H9 (cell line): ENCODE measurements around the gene KCNN3. TPM values are rescaled to one million over a fixed set of nuclear protein-coding genes. Genes with fewer than 3 reads are reported as not detected.

ENCODE experiments used
- DNase-seq: peaks from one replicate; pipeline ENCODE4 v3.0.0-alpha.2; 2017
- H2AFZ ChIP-seq: one replicate; pipeline ENCODE4 v1.6.1; 2013; ENCODE audit warnings: mild to moderate bottlenecking, low read length, control low read depth, moderate library complexity
- H2AK5ac ChIP-seq: 2 replicates; pipeline ENCODE4 v1.6.1; 2013; ENCODE audit warnings: low read length, control low read depth, mixed read lengths; ENCODE audit not compliant: insufficient read length
- H2BK120ac ChIP-seq: one replicate; pipeline ENCODE4 v1.6.1; 2013; ENCODE audit warnings: low read depth, mild to moderate bottlenecking, low read length, control low read depth, inconsistent platforms; ENCODE audit not compliant: poor library complexity, severe bottlenecking
- H2BK12ac ChIP-seq: 2 replicates; pipeline ENCODE4 v1.6.1; 2013; ENCODE audit warnings: low read length, control low read depth, mixed read lengths, low read depth; ENCODE audit not compliant: insufficient read length
- H2BK15ac ChIP-seq: 2 replicates; pipeline ENCODE4 v1.6.1; 2013; ENCODE audit warnings: low read depth, low read length, control low read depth
- H2BK20ac ChIP-seq: one replicate; pipeline ENCODE4 v1.6.1; 2013; ENCODE audit warnings: low read depth, mild to moderate bottlenecking, low read length, control low read depth, inconsistent platforms; ENCODE audit not compliant: poor library complexity, severe bottlenecking
- H2BK5ac ChIP-seq: 2 replicates; pipeline ENCODE4 v1.6.1; 2013; ENCODE audit warnings: low read length, control low read depth, mixed read lengths; ENCODE audit not compliant: insufficient read length
- H3K14ac ChIP-seq: 2 replicates; pipeline ENCODE4 v1.6.1; 2013; ENCODE audit warnings: low read length, control low read depth; ENCODE audit not compliant: insufficient read depth
- H3K18ac ChIP-seq: 2 replicates; pipeline ENCODE4 v1.6.1; 2013; ENCODE audit warnings: low read depth, mild to moderate bottlenecking, mixed read lengths, low read length, control low read depth; ENCODE audit not compliant: insufficient read length
- H3K23ac ChIP-seq: 2 replicates; pipeline ENCODE4 v1.6.1; 2013; ENCODE audit warnings: low read length, control low read depth, mixed read lengths, low read depth; ENCODE audit not compliant: insufficient read length
- H3K23me2 ChIP-seq: 2 replicates; pipeline ENCODE4 v1.6.1; 2013; ENCODE audit warnings: low read depth, mild to moderate bottlenecking, mixed read lengths, low read length, control low read depth; ENCODE audit not compliant: insufficient read length, poor library complexity, severe bottlenecking
- H3K27ac ChIP-seq: 2 replicates; pipeline ENCODE4 v1.5.1; 2013; ENCODE audit warnings: low read length, control low read depth, mixed read lengths, low read depth; ENCODE audit not compliant: insufficient read length
- H3K27me3 ChIP-seq: 2 replicates; pipeline ENCODE4 v1.6.1; 2013; ENCODE audit warnings: low read length, control low read depth, inconsistent platforms; ENCODE audit not compliant: insufficient read depth
- H3K4ac ChIP-seq: 2 replicates; pipeline ENCODE4 v1.6.1; 2013; ENCODE audit warnings: low read depth, mild to moderate bottlenecking, control low read depth, inconsistent platforms, low read length, moderate library complexity
- H3K4me1 ChIP-seq: 2 replicates; pipeline ENCODE4 v1.6.1; 2013; ENCODE audit warnings: low read length, control low read depth, inconsistent platforms; ENCODE audit not compliant: insufficient read depth
- H3K4me2 ChIP-seq: 2 replicates; pipeline ENCODE4 v1.6.1; 2013; ENCODE audit warnings: low read length, control low read depth, mixed read lengths; ENCODE audit not compliant: insufficient read length, insufficient read depth
- H3K56ac ChIP-seq: 2 replicates; pipeline ENCODE4 v1.6.1; 2013; ENCODE audit warnings: low read depth, mild to moderate bottlenecking, mixed read lengths, low read length, control low read depth; ENCODE audit not compliant: insufficient read length
- H3K79me1 ChIP-seq: 2 replicates; pipeline ENCODE4 v1.6.1; 2013; ENCODE audit warnings: low read depth, mild to moderate bottlenecking, moderate library complexity, low read length, control low read depth, inconsistent platforms; ENCODE audit not compliant: insufficient read depth, poor library complexity, severe bottlenecking
- H3K79me2 ChIP-seq: 2 replicates; pipeline ENCODE4 v1.6.1; 2013; ENCODE audit warnings: low read length, control low read depth, inconsistent platforms; ENCODE audit not compliant: insufficient read depth
- H3K9ac ChIP-seq: 2 replicates; pipeline ENCODE4 v1.6.1; 2013; ENCODE audit warnings: low read length, control low read depth, mixed read lengths; ENCODE audit not compliant: insufficient read length; ENCODE audit errors: extremely low read depth
- H3K9me3 ChIP-seq: one replicate; pipeline ENCODE4 v1.6.1; 2013; ENCODE audit warnings: low read depth, low read length, inconsistent platforms; ENCODE audit not compliant: control insufficient read depth
- H3T11ph ChIP-seq: one replicate; pipeline ENCODE4 v1.6.1; 2013; ENCODE audit warnings: mild to moderate bottlenecking, low read length, control low read depth, inconsistent platforms
- H4K20me1 ChIP-seq: one replicate; pipeline ENCODE4 v1.6.1; 2013; ENCODE audit not compliant: control insufficient read depth, insufficient read length, insufficient read depth
- H4K5ac ChIP-seq: 2 replicates; pipeline ENCODE4 v1.6.1; 2013; ENCODE audit warnings: low read depth, mild to moderate bottlenecking, mixed read lengths, low read length, control low read depth; ENCODE audit not compliant: insufficient read length
- H4K8ac ChIP-seq: replicated peaks from 2 replicates; pipeline ENCODE4 v1.6.1; 2013; ENCODE audit warnings: low read length, control low read depth, mixed read lengths, low read depth; ENCODE audit not compliant: insufficient read length
- H4K91ac ChIP-seq: 2 replicates; pipeline ENCODE4 v1.6.1; 2013; ENCODE audit warnings: low read depth, mild to moderate bottlenecking, moderate library complexity, mixed read lengths, low read length, control low read depth; ENCODE audit not compliant: insufficient read length
- H3K27ac Mint-ChIP-seq, 3 experiments: 2 replicates in 2 of 3; 3 replicates in 1 of 3; pipeline ENCODE4 v1.8.0; 2020 to 2021; ENCODE audit warnings: mixed read lengths in 3 of 3, mild to moderate bottlenecking in 1 of 3, moderate library complexity in 1 of 3
- H3K27me3 Mint-ChIP-seq: 2 replicates; pipeline ENCODE4 v1.8.0; 2021; ENCODE audit warnings: low read depth, mild to moderate bottlenecking, moderate library complexity, mixed read lengths
- H3K36me3 Mint-ChIP-seq, 3 experiments: 2 replicates in 2 of 3; 3 replicates in 1 of 3; pipeline ENCODE4 v1.8.0; 2020 to 2021; ENCODE audit warnings: low read depth in 3 of 3, mixed read lengths in 3 of 3; ENCODE audit not compliant: insufficient read depth in 1 of 3
- H3K4me1 Mint-ChIP-seq, 2 experiments: 2 replicates each; pipeline ENCODE4 v1.8.0; 2020; ENCODE audit warnings: mixed read lengths in 2 of 2
- H3K4me3 Mint-ChIP-seq, 2 experiments: 2 replicates in 1 of 2; 3 replicates in 1 of 2; pipeline ENCODE4 v1.8.0; 2020 to 2021; ENCODE audit warnings: mild to moderate bottlenecking in 2 of 2, mixed read lengths in 2 of 2, moderate library complexity in 1 of 2
- H3K9me3 Mint-ChIP-seq, 2 experiments: 2 replicates in 1 of 2; 3 replicates in 1 of 2; pipeline ENCODE4 v1.8.0; 2020; ENCODE audit warnings: mild to moderate bottlenecking in 2 of 2, mixed read lengths in 2 of 2, moderate library complexity in 1 of 2
- CTCF ChIP-seq: fragments of 200-600 bp; sonication (generic); conservative IDR thresholded peaks from 3 replicates; pipeline ENCODE4 v1.8.0; 2021; ENCODE audit warnings: antibody characterized with exemption, mild to moderate bottlenecking
- WGBS: extraction: QIAGEN DNeasy Blood & Tissue Kit; methylation state at CpG from one replicate; pipeline ENCODE4 v1.1.7; 2013; ENCODE audit warnings: missing lambda C conversion rate, low lambda C conversion rate, mixed read lengths; ENCODE audit not compliant: insufficient read length; ENCODE audit errors: extremely low coverage; 5-methylcytosine and 5-hydroxymethylcytosine counted together
- total RNA-seq: library from RNA; stranded (reverse); gene quantifications from 2 replicates; pipeline ENCODE4 v1.2.1, GENCODE V29; 2021

KCNN3 gene
- total RNA-seq, 1 experiment from 2014 or later = 0.83 TPM

GRCh38 chr1:154829062-154829461 is 41.0 kb downstream of the KCNN3 start:
- Histone ChIP-seq H3K27ac (no peak overlapping the region), H3K4me1 (no peaks in the 10 kb centered on the region), H3K9me3 (no peaks in the 10 kb centered on the region), H3K79me1 (no peaks in the 10 kb centered on the region), H3K4ac (no peak overlapping the region), H3K23ac (no peak overlapping the region), H4K91ac (no peak overlapping the region), H2AFZ (no peak overlapping the region), H2BK15ac (no peak overlapping the region), H3K18ac (no peak overlapping the region), H3T11ph (no peak overlapping the region), H3K79me2 (no peaks in the 10 kb centered on the region), H3K9ac (no peak overlapping the region), H3K56ac (no peak overlapping the region), H4K5ac (no peak overlapping the region), H3K14ac (peak overlapping the region; percentile 20; the same call in 1 of the 2 replicates), H2BK20ac (no peak overlapping the region), H3K23me2 (no peaks in the 10 kb centered on the region), H2AK5ac (no peak overlapping the region), H4K20me1 (no peaks in the 10 kb centered on the region), H3K4me2 (no peak overlapping the region), H2BK5ac (no peak overlapping the region), H3K27me3 (no peaks in the 10 kb centered on the region), H2BK120ac (no peak overlapping the region), H4K8ac (no peak overlapping the region), H2BK12ac (no peak overlapping the region)
- no peak overlapping the region; a peak in 1 of 7 replicates for H3K27ac Mint-ChIP-seq
- peaks cover 2% of the 10 kb centered on the region for H3K27me3 Mint-ChIP-seq
- WGBS = no CpG with 5 or more reads among the region's 5 CpGs
- H3K36me3 Mint-ChIP-seq = no peaks in the 10 kb centered on the region
- H3K4me3 Mint-ChIP-seq = no peak overlapping the region
- DNase-seq = no peak
- peaks cover 0 to 11% of the 10 kb centered on the region in 2 experiments; a peak in 3 of 4 replicates for H3K4me1 Mint-ChIP-seq
- H3K9me3 Mint-ChIP-seq = no peaks in the 10 kb centered on the region
- no peak for TF ChIP-seq CTCF
